GM21360 (cell line): Measurements from ENCODE around the gene ENO2.
A peak's percentile ranks its signal among the peaks of the same experiment; 100 is the strongest.

Source experiments
- ATAC-seq: cut with Tn5 transposase; IDR thresholded peaks from one replicate; pipeline ENCODE4 v1.9.1; 2021; ENCODE audit warnings: mild to moderate bottlenecking, moderate library complexity; ENCODE audit not compliant: unreplicated experiment

ENO2 gene

DNA sequence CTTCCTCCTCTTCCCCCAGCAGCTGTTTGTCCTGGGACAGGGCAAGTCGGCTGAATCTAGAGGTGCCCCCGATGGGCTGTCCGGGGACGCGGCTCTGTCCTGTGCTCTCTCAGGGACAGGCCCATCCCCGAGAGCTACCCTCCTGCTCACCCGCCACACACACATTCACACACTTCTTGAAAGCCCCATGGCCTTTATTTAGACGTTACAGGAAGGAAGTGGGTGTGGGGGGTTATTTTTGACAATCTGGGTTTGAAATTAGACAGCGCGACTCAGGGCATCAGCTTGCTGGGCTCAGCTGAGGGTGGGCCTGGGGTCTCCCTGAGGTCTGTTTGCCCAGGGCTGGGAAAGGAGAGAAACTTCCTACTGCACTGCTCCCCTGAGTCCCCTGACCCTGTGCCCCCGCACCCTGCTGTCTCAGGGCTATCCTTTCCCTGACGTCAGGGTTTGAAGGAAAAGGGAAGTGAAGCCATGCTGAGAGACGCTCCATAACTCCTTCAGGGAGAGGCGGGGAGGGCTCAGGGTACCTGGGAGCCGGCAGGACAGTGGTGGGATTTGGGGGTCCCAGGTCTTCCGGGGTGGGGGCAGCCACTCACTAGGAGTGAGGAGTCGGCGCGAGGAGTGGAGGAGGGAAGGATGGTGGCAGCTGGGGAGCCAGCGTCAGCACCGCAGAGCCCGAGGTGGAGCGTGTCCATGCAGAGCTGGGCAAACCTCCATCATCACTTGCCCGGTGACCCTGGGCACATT is 44.9 kb downstream of the ENO2 start:
- peak; percentile 33 for ATAC-seq

DNA sequence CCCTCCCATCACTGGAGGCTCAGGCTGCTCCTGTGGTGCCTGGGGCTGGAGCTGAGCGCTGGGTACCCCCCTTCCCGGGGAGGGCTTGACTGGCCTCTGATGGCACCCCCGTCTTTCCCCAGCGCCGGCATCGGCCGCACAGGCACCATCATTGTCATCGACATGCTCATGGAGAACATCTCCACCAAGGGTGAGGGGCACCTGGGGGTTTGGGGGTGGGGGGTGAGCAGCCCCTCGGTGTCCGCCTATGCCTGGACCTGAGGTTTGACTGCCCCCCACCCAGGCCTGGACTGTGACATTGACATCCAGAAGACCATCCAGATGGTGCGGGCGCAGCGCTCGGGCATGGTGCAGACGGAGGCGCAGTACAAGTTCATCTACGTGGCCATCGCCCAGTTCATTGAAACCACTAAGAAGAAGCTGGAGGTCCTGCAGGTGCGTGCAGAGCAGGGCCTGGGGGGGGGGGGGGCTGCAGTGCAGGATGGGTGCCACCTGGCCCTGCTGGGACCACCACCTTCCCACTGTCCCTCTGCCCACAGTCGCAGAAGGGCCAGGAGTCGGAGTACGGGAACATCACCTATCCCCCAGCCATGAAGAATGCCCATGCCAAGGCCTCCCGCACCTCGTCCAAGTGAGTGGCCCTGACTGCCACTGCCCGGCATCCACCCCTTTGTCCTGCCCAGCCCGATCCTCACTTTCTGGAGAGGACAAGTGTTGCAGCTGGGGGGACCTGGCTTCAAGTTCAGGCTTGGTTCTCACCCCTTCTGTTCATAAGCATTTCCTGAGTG is 45.6 kb downstream of the ENO2 start:
- no peak for ATAC-seq

- ATAC-seq: no peak
Measured at GRCh38 chr12:6960593-6961277, 46.4 kb downstream of the ENO2 start.

- ATAC-seq: no peak
Measured at GRCh38 chr12:6961278-6961694, 46.9 kb downstream of the ENO2 start.

GRCh38 chr12:6961695-6962284 is 47.4 kb downstream of the ENO2 start:
- no peak for ATAC-seq

DNA sequence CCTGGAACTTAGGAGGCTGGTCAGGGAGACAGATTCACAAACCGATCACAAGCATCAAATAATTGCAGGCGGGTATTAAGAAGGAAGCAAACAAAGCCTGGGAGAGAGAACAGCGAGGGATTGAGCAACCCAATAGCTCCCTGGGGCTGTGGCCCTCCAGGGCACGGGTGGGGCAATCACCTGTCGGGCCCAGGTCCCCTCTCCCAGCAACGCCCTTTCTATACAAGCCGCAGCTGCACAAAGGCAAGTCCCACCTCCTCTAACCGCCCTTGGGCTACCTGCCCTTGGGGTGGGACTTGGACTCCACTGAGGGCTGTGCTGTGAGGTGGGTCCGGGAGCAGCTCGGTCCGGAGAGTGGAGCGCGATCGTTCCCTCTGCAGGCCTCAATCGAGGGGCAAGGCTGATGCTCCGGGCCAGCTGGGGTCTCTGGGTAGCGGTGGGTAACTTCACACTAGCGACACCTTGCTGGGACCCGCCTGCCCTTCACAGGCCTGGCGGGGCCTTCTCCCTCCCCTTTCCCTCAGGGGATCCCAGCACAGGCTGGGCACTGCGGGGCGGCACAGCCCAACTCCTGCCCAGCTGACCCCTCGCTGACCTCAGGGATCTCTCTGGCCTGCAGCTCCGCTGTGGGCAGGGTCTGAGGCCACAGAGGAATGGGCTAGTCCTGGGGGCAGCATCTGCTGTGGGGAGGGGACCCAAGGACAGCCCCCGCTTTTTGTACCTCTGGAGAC is 48.1 kb downstream of the ENO2 start:
- ATAC-seq: no peak

GRCh38 chr12:6963016-6963731 is 48.8 kb downstream of the ENO2 start:
- no peak for ATAC-seq

DNA sequence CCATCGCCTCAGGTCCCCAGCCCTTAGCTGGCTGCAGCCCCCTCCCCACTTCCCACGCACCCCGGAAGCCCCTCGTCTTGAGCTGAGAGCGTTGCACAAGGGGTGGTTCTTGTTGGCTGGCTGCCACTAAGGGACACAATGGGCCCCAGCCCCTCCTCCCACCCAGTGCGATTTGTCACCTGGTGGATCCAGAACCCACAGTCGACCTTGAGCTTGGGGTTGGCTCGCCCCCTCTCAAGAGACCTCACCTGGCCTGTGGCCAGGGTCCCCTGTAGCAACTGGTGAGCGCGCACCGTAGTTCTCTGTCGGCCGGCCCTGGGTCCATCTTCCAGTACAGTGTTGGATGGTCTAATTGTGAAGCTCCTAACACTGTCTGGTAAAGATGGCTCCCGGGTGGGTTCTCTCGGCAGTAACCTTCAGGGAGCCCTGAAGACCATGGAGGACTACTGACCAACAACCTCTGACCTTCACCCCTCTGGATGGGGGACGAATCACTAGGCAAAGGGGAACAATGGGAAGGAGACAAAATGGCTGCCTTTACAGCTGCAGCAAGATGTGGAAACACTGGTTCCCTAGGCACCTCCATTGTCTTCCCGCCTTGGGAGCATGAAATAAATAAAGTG is 49.5 kb downstream of the ENO2 start:
- ATAC-seq: no peak

- no peak for ATAC-seq
Measured at GRCh38 chr12:6964605-6965025, 50.2 kb downstream of the ENO2 start.

DNA sequence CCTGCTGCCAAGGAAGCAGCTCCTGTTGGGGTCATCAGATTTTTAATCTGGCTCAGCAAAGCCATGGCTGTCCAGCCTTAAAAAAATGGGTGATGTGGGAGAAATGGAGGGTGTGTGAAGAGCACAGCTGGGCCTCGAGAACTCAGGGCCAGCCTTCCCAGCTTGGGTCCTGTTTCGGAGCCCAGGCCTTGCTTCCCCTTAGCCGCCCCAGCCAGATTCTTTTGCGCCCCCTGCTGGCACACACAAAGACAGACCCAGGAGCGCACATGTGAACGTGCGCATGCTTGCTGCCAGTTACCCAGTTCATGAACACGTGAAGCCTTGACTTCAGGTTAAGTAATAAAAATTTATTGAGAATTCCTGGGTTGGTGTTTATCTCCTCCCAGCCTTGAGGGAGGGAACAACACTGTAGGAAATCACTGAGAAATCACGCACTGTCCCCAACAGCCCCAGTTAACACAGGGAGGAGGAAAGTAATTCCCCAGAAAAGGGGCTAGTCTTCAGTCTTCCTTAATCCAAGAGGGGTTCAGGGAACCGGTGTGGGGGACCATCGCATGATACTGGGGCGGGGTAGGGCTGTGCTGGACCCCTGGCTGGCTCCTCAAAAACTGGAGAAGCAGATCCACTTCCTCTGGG is 50.8 kb downstream of the ENO2 start:
- peak; percentile 33 for ATAC-seq

DNA sequence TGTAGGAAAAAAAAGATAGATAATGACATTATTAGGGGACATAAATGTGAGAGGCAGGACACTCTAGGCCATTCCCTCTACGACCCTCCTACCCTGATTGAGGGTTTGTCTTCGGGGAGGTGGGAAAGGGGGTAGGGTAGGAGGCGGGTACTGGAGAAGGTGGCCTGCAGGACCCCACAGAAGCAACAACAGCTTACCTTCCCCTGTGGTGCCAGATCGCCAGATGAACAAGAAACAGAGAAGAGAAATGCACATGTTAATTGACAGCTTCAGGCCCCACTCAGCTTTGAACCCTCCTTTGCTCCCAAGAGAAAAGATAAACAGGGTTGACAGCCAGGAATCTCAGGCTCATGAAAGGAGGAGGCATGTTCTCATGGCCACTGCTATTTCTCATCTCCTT is 51.3 kb downstream of the ENO2 start:
- no peak for ATAC-seq

- ATAC-seq: no peak
Measured at GRCh38 chr12:6966351-6966750, 52.0 kb downstream of the ENO2 start.

GRCh38 chr12:6967651-6968100 is 53.3 kb downstream of the ENO2 start:
- ATAC-seq: no peak

- ATAC-seq: no peak
Measured at GRCh38 chr12:6968426-6968825, 54.0 kb downstream of the ENO2 start.

- ATAC-seq: peak; percentile 29
Measured at GRCh38 chr12:6970096-6970527, 55.7 kb downstream of the ENO2 start.
